Hepatocyte (in vitro differentiated cells): ENCODE data around the gene CLN3.

Experiments used
- CTCF ChIP-seq: fragments of 200-600 bp; sonication (generic); IDR thresholded peaks from 2 replicates; pipeline ENCODE4 v1.5.1; 2016; ENCODE audit warnings: antibody characterized with exemption, mild to moderate bottlenecking; ENCODE audit not compliant: poor library complexity
- EZH2 ChIP-seq: fragments of 200-600 bp; sonication (generic); IDR thresholded peaks from 2 replicates; pipeline ENCODE4 v1.6.1; 2016; ENCODE audit warnings: antibody characterized with exemption, mild to moderate bottlenecking, borderline replicate concordance
- EZH2phosphoT487 ChIP-seq: fragments of 200-600 bp; sonication (generic); IDR thresholded peaks from one replicate; pipeline ENCODE4 v1.6.1; 2018; ENCODE audit warnings: antibody characterized with exemption, mild to moderate bottlenecking, low read depth, moderate library complexity; ENCODE audit not compliant: unreplicated experiment, severe bottlenecking

- no peak for TF ChIP-seq CTCF
- TF ChIP-seq EZH2 = no peak
- no peak for TF ChIP-seq EZH2phosphoT487
Measured at GRCh38 chr16:28524681-28525171, 32.9 kb upstream of the CLN3 start.
